C4-2B (cell line): Measurements from ENCODE around the gene SYNPO2.

Source experiments
- H3K27ac ChIP-seq: fragments of 450-650 bp; 2 replicates; pipeline ENCODE4 v1.5.1; 2017
- CTCF ChIP-seq: fragments of 450-650 bp; conservative IDR thresholded peaks from 2 replicates; pipeline ENCODE4 v1.5.1; 2017; ENCODE audit warnings: mild to moderate bottlenecking
- ZFX ChIP-seq: fragments of 450-650 bp; IDR thresholded peaks from 2 replicates; pipeline ENCODE4 v1.6.1; 2017

Gene SYNPO2

GRCh38 chr4:118848901-118849300 lies 39.8 kb upstream of the SYNPO2 start:
- no peak for TF ChIP-seq ZFX
- TF ChIP-seq CTCF: no peak
- no peak overlapping the region for H3K27ac ChIP-seq

GRCh38 chr4:118849867-118850487 lies 38.7 kb upstream of the SYNPO2 start:
- TF ChIP-seq CTCF (no peak), ZFX (no peak)
- H3K27ac ChIP-seq: no peak overlapping the region

GRCh38 chr4:118850488-118851173 lies 38.0 kb upstream of the SYNPO2 start:
- H3K27ac ChIP-seq: no peak overlapping the region
- no peak for TF ChIP-seq ZFX
- no peak for TF ChIP-seq CTCF

- TF ChIP-seq CTCF: no peak
- no peak for TF ChIP-seq ZFX
- no peak overlapping the region for H3K27ac ChIP-seq
These were observed 30.9 kb upstream of the SYNPO2 start for GRCh38 chr4:118857760-118858159.

GRCh38 chr4:118858779-118859178 lies 29.9 kb upstream of the SYNPO2 start:
- no peak overlapping the region for H3K27ac ChIP-seq

GRCh38 chr4:118865091-118865708 lies 23.5 kb upstream of the SYNPO2 start:
- TF ChIP-seq CTCF (peak; percentile 82), ZFX (no peak)
- H3K27ac ChIP-seq: no peak overlapping the region

More at GRCh38 chr4:118858779-118859178, 29.9 kb upstream of the SYNPO2 start:
- TF ChIP-seq ZFX: no peak
- TF ChIP-seq CTCF: no peak

GRCh38 chr4:118866442-118866841 lies 22.2 kb upstream of the SYNPO2 start:
- no peak for TF ChIP-seq CTCF
- TF ChIP-seq ZFX: no peak
- H3K27ac ChIP-seq: no peak overlapping the region
